Left colon (tissue), 2 donors: ENCODE measurements around the gene PNMA6E. TPM values are rescaled to one million over a fixed set of nuclear protein-coding genes. Genes with fewer than 3 reads are reported as not detected.

Source experiments
- ATAC-seq: fragments of 200-7000 bp; cut with Tn5 transposase; one replicate; pipeline ENCODE4 v1.9.1; 2020; ENCODE audit warnings: mild to moderate bottlenecking, moderate library complexity
- DNase-seq, 2 donors: peaks; one replicate each; pipeline ENCODE4 v3.0.0-alpha.2; 2020
- intact Hi-C, 2 donors: fragments of 100-400 bp; cut with DNase I in 1 of 2; cut with micrococcal nuclease in 1 of 2; formaldehyde crosslinking; loops; one replicate each; pipeline versions ENCODE4 v1.11.2 to v1.14.0; 2022; cut with DNase I, micrococcal nuclease
- total RNA-seq, 2 donors: library from RNA; stranded (reverse); fragmentation: NEBNext Ultra II Directional; extraction: Animal tissue kit (Norgen Biotek cat#: 25700); gene quantifications; one replicate each; pipeline ENCODE4 v1.2.1, GENCODE V29; 2021
- donor health status: DM: no; HTN: no; CAD: no.
- donor health status: DM: yes; HTN: yes; CAD: no.

PNMA6E gene
- total RNA-seq, 2 donors from 2014 or later, result not detected

DNA sequence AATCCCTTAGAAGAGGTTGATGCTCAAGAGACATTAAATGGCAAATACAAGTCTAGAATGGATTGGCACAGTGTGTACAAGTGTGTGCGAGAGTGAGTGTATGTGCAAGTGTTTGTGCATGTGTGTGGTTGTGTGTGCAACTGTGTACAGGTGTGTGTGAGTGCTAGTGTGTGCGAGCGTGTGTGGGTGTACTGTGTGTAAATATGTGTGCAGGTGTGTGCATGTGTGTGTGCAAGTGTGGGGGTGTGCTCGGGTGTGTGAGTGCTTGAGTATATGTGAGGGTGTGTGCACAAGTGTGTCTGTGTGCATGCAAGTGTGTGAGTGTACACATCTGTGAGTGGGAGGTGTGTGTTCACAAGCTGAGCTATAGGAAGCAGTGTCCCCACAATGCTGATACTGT is 38.8 kb upstream of the PNMA6E start:
- no peak for ATAC-seq
- no peak for DNase-seq
- intact Hi-C loops, result no loop called here

DNA sequence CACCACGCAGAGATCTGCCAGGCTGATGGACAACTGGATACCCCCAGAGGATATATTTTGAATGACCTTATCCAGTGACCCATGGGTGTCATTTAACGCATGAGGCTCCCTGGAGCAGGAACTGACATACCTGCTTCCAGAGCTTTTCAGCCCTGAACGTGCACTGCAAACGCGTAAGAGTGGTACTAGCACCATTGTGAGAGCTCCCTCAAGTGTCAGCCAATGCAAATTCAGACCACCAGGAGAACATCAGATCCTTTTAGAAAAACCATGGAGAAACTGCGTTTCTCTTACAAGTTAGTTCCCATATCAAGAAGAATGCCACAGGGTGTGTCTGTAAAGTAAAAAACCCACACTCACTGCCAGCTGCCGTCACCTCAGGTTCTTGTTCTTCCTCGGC is 37.4 kb upstream of the PNMA6E start:
- intact Hi-C loops, result no loop called here
- no peak for DNase-seq
- ATAC-seq, result no peak

- no peak for DNase-seq
- no peak for ATAC-seq
- intact Hi-C loops, result no loop called here
These were observed 34.7 kb upstream of the PNMA6E start for GRCh38 chrX:153435845-153436244.

DNA sequence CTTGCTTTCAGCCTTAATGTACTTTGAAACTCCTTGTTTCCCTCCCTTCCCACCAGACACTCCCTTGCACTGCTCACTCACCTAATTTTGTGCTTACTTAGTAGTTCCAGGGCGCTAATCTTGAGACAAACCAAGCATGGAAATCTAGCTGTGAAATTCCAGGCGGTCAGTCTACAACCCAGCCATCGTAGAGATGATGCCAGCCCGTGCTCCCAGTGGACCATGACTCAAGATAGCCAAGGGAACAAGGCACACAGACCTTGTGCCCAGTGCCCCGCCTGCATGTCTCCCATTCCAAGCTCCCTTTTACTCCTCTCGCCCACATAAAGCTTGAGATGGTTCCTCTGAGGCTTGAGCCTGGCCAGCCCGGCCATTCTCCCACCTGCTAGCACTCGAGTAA is 33.7 kb upstream of the PNMA6E start:
- no peak for ATAC-seq
- DNase-seq, result no peak
- intact Hi-C loops, result no loop called here

DNA sequence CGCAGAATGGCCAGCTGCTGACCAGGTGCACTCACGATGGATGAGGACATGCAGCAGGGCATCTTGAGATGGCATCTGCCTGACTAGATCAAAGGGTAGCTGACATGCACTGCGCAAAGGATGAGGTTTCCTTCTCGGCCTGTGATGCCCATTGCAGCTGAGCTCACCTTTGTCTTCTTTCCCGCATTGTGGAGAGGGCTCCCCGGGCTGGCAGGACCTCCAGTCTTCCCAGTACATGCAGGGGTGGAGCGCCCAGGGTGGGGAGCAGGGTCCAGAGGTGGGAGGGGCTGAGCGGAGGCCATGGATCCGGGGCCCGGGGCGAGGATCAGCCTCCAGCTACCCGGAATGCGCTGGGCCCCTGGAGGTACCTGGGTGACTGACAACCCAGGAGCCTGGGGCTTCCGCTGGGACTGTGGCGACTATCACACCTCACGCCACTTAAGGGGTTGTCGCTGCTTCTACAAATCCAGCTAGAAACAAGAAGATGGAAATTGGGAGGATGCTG is 32.7 kb upstream of the PNMA6E start:
- intact Hi-C loops, result no loop called here
- ATAC-seq, result no peak
- DNase-seq, result no peak

GRCh38 chrX:153433161-153433680 is 32.1 kb upstream of the PNMA6E start:
- intact Hi-C loops, result no loop called here
- ATAC-seq (no peak), DNase-seq (no peak)

DNA sequence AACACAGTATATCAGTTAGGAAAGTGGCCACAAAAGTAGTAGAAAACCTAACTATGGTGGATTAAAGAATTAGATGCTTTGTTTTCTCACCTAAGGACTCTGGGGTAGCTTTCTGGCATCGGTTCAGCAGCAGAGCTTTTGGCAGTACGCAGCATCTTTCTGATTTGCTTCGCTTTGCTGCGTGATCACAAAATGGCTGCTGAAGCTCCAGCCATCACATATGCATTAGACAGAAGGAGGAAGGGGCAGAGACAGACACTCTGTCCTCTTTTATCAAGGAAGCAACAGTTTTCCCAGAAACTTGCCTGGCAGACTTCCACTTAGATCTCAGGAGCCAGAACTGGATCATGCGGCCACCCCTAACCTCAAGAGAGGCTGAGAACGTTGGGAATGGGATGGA is 29.6 kb upstream of the PNMA6E start:
- ATAC-seq (no peak), DNase-seq (no peak)
- intact Hi-C loops, result no loop called here

GRCh38 chrX:153426204-153426603 is 25.1 kb upstream of the PNMA6E start:
- ATAC-seq, result no peak
- DNase-seq, result no peak
- intact Hi-C loops, result no loop called here

- DNase-seq (peak in 1 of 2 donors; percentile 12), ATAC-seq (no peak)
- intact Hi-C loops, result no loop called here
These were observed 22.5 kb upstream of the PNMA6E start for GRCh38 chrX:153423652-153424051.

DNA sequence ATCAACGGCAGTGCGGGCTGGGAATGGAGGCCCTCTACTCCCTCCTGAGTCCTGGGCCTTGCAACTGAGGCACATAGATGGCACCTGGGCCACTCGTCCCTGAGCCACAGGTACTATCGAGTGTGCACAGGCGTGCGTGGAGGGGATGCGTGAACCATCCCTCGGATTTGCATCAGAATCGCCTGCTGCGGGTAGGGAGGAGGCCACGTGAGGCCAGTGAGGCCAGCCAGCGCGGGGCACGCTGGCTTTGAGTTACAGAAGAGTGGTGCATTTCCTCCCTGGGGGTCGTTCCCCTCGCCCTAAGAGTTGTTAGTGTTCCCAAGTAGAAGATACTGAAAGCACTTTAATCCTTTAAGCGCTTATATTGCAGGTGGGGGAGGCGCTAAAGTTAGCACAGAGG is 20.7 kb upstream of the PNMA6E start:
- DNase-seq (no peak), ATAC-seq (no peak)
- intact Hi-C loops, result no loop called here

- ATAC-seq (no peak), DNase-seq (no peak)
- intact Hi-C loops, result no loop called here
These were observed 19.9 kb upstream of the PNMA6E start for GRCh38 chrX:153420851-153421599.

DNA sequence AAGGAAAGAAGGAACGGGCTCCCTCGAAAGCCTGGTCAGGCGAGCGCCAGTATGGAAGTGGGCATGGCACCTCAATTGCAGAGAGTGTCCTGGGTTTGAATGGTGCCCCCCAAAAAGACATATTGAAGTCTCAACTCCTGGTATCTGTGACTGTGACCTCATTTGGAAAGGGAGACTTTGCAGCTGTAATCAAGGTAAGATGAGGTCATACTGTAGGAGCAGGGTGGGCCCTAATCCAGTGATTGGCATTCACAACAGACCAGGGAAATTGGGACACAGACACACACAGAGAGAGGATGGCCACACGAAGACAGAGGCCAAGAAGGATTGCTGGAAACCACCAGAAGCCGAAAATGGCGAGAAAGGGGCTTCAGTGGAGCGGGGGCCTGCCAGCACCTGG is 16.5 kb upstream of the PNMA6E start:
- DNase-seq (no peak), ATAC-seq (no peak)
- intact Hi-C loops, result no loop called here

GRCh38 chrX:153416781-153417450 is 15.8 kb upstream of the PNMA6E start:
- intact Hi-C loops, result no loop called here
- no peak for ATAC-seq
- no peak for DNase-seq

GRCh38 chrX:153414856-153415510 is 13.8 kb upstream of the PNMA6E start:
- ATAC-seq (no peak), DNase-seq (no peak)
- intact Hi-C loops, result no loop called here

DNA sequence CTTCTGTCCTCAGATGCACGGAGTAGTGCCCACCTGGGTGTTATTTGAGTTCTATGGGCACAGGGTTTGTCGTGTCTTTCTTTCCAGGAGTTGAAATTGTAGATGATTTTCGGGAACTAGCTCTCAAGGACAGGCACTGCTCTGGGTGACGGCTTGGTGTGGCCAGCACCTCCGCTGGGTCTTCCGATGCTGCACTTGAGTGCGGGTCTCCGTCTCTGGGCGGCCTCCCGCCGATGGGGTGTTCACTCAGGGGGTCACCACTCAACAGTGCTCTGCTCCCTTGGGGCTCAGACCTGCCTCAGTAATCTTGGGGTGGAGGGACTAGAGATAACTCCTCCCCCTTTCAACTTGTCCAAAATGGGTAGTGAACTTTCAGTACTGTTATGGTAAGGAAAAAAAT is 12.6 kb upstream of the PNMA6E start:
- intact Hi-C loops, result no loop called here
- ATAC-seq (no peak), DNase-seq (no peak)

- no peak for DNase-seq
- ATAC-seq, result no peak
- intact Hi-C loops, result no loop called here
These were observed 11.9 kb upstream of the PNMA6E start for GRCh38 chrX:153412746-153413720.

- intact Hi-C loops, result no loop called here
- ATAC-seq (no peak), DNase-seq (no peak)
These were observed 10.9 kb upstream of the PNMA6E start for GRCh38 chrX:153411988-153412574.

DNA sequence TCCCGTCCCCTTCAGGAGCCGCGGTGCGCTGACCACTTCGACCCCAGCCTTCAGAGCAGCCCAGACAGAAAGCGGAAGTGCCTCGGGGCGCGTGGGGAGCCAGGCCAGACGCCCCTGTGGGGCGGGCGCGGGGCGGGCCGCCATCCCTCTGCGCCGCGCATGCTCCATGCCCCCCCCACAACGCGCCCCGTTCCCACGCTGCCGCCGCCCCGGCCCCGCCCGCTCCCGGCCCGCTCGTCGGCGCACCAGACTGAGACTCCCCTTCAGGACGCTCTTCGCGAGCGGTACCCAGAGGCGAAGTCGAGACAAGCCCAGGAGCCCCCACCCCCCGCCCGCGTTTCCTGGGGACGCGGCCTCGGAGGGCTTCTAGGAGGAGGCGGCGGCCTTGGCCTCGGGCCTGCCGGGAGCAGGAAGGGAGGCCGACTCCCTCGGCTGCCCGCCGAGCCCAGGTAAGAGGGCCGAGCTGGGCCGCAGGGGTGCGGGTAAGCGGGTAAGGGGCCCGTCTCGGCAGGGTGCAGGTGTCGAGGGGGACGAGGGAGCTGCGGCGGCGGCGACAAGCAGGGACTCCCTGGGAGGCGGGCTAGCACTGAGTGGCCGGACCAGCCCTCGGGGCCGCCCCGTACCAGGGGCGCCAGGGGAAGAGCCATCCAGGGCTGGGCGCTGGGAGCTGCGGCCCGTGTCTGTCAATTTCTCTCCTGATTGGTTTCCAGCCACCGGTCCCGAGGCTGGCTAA is 10.3 kb upstream of the PNMA6E start, which contains the start of gene ZFP92:
ZFP92 (plus strand) TSS at position 218 of the 733 bp plus-strand sequence. CDS start 6,851 bp downstream, outside the sequence.
- intact Hi-C loops, result no loop called here
- DNase-seq (peak in 1 of 2 donors; percentile 41), ATAC-seq (peak; percentile 46)
